GM12878 (cell line): ENCODE results near the gene CA10. TPM values are rescaled to one million over a fixed set of nuclear protein-coding genes. Genes with fewer than 3 reads are reported as not detected.

Source experiments
- ATAC-seq: fragments of 200-7000 bp; cut with Tn5 transposase; 3 replicates; pipeline ENCODE4 v1.9.1; 2020; ENCODE audit warnings: mild to moderate bottlenecking, moderate library complexity
- BruUV-seq: library from RNA; stranded (reverse); fragments of 400-500 nt; replicated peaks from 2 replicates; lab custom pipeline; 2021; lab: Mats Ljungman, UMichigan
- CTCF ChIA-PET: fragments of 300-600 bp; sonication (Branson Sonifier 250); formaldehyde crosslinking; extraction: SDS; loops from one replicate; lab custom pipeline; 2021; ENCODE audit warnings: inconsistent platforms; lab: Yijun Ruan, JAX
- POLR2A ChIA-PET: fragments of 350-600 bp; formaldehyde crosslinking; extraction: SDS; loops from one replicate; lab custom pipeline; 2021; ENCODE audit warnings: inconsistent platforms; lab: Charles Lee
- RAD21 ChIA-PET: fragments of 300-600 bp; sonication (Branson Sonifier 250); formaldehyde crosslinking; loops from one replicate; lab custom pipeline; 2023; ENCODE audit warnings: antibody characterized with exemption; ENCODE audit not compliant: unreplicated experiment; lab: Charles Lee
- SMC1A ChIA-PET: fragments of 300-600 bp; sonication (Branson Sonifier 250); formaldehyde crosslinking; loops from one replicate; lab custom pipeline; 2023; ENCODE audit not compliant: unreplicated experiment, uncharacterized antibody; lab: Charles Lee
- DNase-seq: peaks from one replicate; pipeline ENCODE4 v3.0.0-alpha.2; 2011; ENCODE audit warnings: low read depth, low spot score
- FAIRE-seq: peaks from 3 replicates; lab custom pipeline; 2011; peaks lifted over from hg19 to GRCh38; lab: Jason Lieb, UNC
- H2AFZ ChIP-seq: 2 replicates; pipeline ENCODE4 v1.6.0; 2011; ENCODE audit warnings: low read depth, low read length, control low read depth; ENCODE audit not compliant: control insufficient read depth
- H3K27ac ChIP-seq: 2 replicates; pipeline ENCODE4 v1.5.1; 2011; ENCODE audit warnings: control low read depth; ENCODE audit not compliant: control insufficient read depth, insufficient read depth
- H3K27me3 ChIP-seq, 2 experiments: replicated peaks in 1 of 2; 2 replicates each; pipeline versions ENCODE4 v1.6.0 to v1.6.1; 2011; ENCODE audit warnings: low read length in 1 of 2; ENCODE audit not compliant: control insufficient read depth in 2 of 2, insufficient read depth in 2 of 2
- H3K36me3 ChIP-seq, 2 experiments: 2 replicates each; pipeline ENCODE4 v1.5.1; 2011; ENCODE audit warnings: low read length in 1 of 2; ENCODE audit not compliant: control insufficient read depth in 2 of 2, insufficient read depth in 2 of 2
- H3K4me1 ChIP-seq: 2 replicates; pipeline ENCODE4 v1.6.1; 2011; ENCODE audit warnings: mild to moderate bottlenecking, low read length, moderate library complexity, mixed read lengths; ENCODE audit not compliant: control insufficient read depth, insufficient read depth
- H3K4me2 ChIP-seq: 2 replicates; pipeline ENCODE4 v1.6.0; 2011; ENCODE audit warnings: control low read depth; ENCODE audit not compliant: control insufficient read depth, insufficient read depth
- H3K4me3 ChIP-seq: fragments of 200-600 bp; sonication (generic); 2 replicates; pipeline ENCODE4 v1.5.1; 2016
- H3K79me2 ChIP-seq: 2 replicates; pipeline ENCODE4 v1.6.0; 2011; ENCODE audit warnings: low read length; ENCODE audit not compliant: control insufficient read depth, insufficient read depth
- H3K9ac ChIP-seq: 2 replicates; pipeline ENCODE4 v1.8.0; 2011; ENCODE audit warnings: low read length, control low read depth, mixed read lengths; ENCODE audit not compliant: control insufficient read depth, insufficient read depth
- H3K9me3 ChIP-seq: replicated peaks from 3 replicates; pipeline ENCODE4 v1.5.1; 2011; ENCODE audit warnings: mild to moderate bottlenecking, low read length; ENCODE audit not compliant: control insufficient read depth, insufficient read depth
- H4K20me1 ChIP-seq: 2 replicates; pipeline ENCODE4 v1.6.0; 2011; ENCODE audit not compliant: control insufficient read depth, insufficient read depth
- ATF7 ChIP-seq: fragments of 450-650 bp; IDR thresholded peaks from 2 replicates; pipeline ENCODE4 v1.6.1; 2016; ENCODE audit warnings: low read depth, mild to moderate bottlenecking
- BCL11A ChIP-seq: IDR thresholded peaks from 2 replicates; pipeline ENCODE4 v1.6.1; 2011; ENCODE audit warnings: low read depth, low read length
- BRCA1 ChIP-seq: IDR thresholded peaks from 2 replicates; pipeline ENCODE4 v1.6.1; 2011; ENCODE audit warnings: low read depth, low read length, improper control_type of control experiment
- CBX3 ChIP-seq: fragments of 200-600 bp; sonication (generic); IDR thresholded peaks from 2 replicates; pipeline ENCODE4 v1.6.1; 2016; ENCODE audit warnings: low read depth, borderline replicate concordance
- CEBPB ChIP-seq, 2 experiments: fragments of 150-350 bp in 1 of 2; IDR thresholded peaks; 2 replicates each; pipeline ENCODE4 v1.6.1; 2012 to 2014; ENCODE audit warnings: low read depth in 2 of 2, low read length in 2 of 2, borderline replicate concordance in 1 of 2, inconsistent platforms in 1 of 2
- FOXK2 ChIP-seq: fragments of 450-650 bp; IDR thresholded peaks from 2 replicates; pipeline ENCODE4 v1.6.1; 2017; ENCODE audit warnings: mild to moderate bottlenecking, moderate library complexity
- FOXM1 ChIP-seq: IDR thresholded peaks from 2 replicates; pipeline ENCODE4 v1.6.1; 2012; ENCODE audit warnings: low read depth, mild to moderate bottlenecking, inconsistent platforms, low read length, moderate library complexity
- HDAC6 ChIP-seq: fragments of 200-600 bp; sonication (generic); IDR thresholded peaks from one replicate; pipeline ENCODE4 v1.8.0; 2017; ENCODE audit warnings: antibody characterized with exemption; ENCODE audit not compliant: unreplicated experiment
- KDM1A ChIP-seq: fragments of 200-600 bp; sonication (generic); IDR thresholded peaks from 2 replicates; pipeline ENCODE4 v1.6.1; 2016; ENCODE audit warnings: borderline replicate concordance
- MXI1 ChIP-seq: fragments of 150-350 bp; IDR thresholded peaks from 2 replicates; pipeline ENCODE4 v1.6.1; 2011; ENCODE audit warnings: low read depth, mild to moderate bottlenecking, inconsistent platforms, low read length, improper control_type of control experiment
- PAX5 ChIP-seq: IDR thresholded peaks from 2 replicates; pipeline ENCODE4 v1.6.1; 2011; ENCODE audit warnings: low read depth, low read length, borderline replicate concordance
- STAT3 ChIP-seq: IDR thresholded peaks from 2 replicates; pipeline ENCODE4 v1.6.1; 2011; ENCODE audit warnings: low read depth, low read length, improper control_type of control experiment
- SUZ12 ChIP-seq: fragments of 200-600 bp; sonication (generic); IDR thresholded peaks from one replicate; pipeline ENCODE4 v1.6.1; 2018; ENCODE audit warnings: antibody characterized with exemption, mild to moderate bottlenecking; ENCODE audit not compliant: unreplicated experiment
- TCF7 ChIP-seq: IDR thresholded peaks from 2 replicates; pipeline ENCODE4 v1.6.1; 2014; ENCODE audit warnings: antibody characterized with exemption, borderline replicate concordance
- ZBED1 ChIP-seq: IDR thresholded peaks from 2 replicates; pipeline ENCODE4 v1.6.1; 2016; ENCODE audit warnings: borderline replicate concordance
- ZSCAN29 ChIP-seq: fragments of 450-650 bp; IDR thresholded peaks from 2 replicates; pipeline ENCODE4 v1.6.1; 2017; ENCODE audit warnings: mild to moderate bottlenecking, moderate library complexity
- WGBS: methylation state at CpG from one replicate; pipeline ENCODE4 v1.1.6; 2016; ENCODE audit warnings: low lambda C conversion rate; ENCODE audit not compliant: insufficient replicate concordance, insufficient coverage; ENCODE audit errors: missing lambda C conversion rate; 5-methylcytosine and 5-hydroxymethylcytosine counted together
- in situ Hi-C: fragments of 300-500 bp; cut with MboI; formaldehyde crosslinking; loops from 9 replicates; pipeline ENCODE4 v1.14.3; 2018; ENCODE audit warnings: mixed read lengths
- intact Hi-C: fragments of 100-400 bp; cut with micrococcal nuclease; formaldehyde crosslinking; loops from one replicate; pipeline ENCODE4 v1.14.2; 2022; ENCODE audit not compliant: unreplicated experiment
- polyA plus RNA-seq, 11 experiments: library from polyadenylated mRNA; depleted of rRNA in 4 of 11; unstranded in 6 of 11; stranded (reverse) in 5 of 11; fragments of >200 nt; fragmentation: Nextera tagmentation in 4 of 11; fragmentation: Illumina TruSeq in 1 of 11; extraction: Ambion mirVana in 4 of 11; extraction: Trizol in 1 of 11; gene quantifications; 1 replicate in 1 of 11; 2 replicates in 10 of 11; pipeline versions ENCODE4 v1.2.1 to v1.2.3, GENCODE V29; 2011 to 2016; ENCODE audit warnings: inconsistent platforms in 2 of 11, missing spikeins in 2 of 11, low read depth in 1 of 11
- total RNA-seq, 4 experiments: library from RNA; depleted of rRNA in 3 of 4; stranded (reverse); fragments of >200 nt in 3 of 4; fragmentation: Illumina TruSeq in 1 of 4; extraction: Trizol in 1 of 4; gene quantifications; 2 replicates each; pipeline versions ENCODE4 v1.2.1 to v1.2.3, GENCODE V29; 2013 to 2021
- TF ChIP-seq, protein P1 (sequence below): fragments of 450-650 bp; IDR thresholded peaks from 2 replicates; pipeline ENCODE4 v1.6.1; 2017; ENCODE audit warnings: mild to moderate bottlenecking

The CA10 gene
- total and polyA plus RNA-seq, 10 of the 15 experiments (the other 5 are each of a cell fraction or from before 2014, with no cell fraction given): not detected

DNA sequence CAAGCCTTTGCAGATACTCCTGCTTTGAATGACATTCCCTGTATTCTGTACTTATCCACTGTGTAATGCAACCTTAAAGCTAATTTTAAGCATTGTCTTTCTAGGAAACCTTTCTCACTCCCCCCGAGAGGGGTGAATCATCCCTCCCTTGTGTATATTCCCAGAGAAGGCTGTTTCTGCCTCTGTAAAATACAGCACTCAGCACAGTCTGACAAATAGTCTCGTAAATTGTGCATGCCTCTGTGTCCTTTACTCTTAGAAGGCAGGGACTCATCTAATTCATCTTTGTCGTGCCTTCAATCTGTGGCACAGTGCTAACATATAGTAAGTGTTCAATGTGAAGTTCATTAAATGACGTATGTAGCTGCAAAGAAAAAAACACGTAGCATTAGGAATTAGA is 200.7 kb downstream of the CA10 start:
- H3K79me2 ChIP-seq: no peaks in the 10 kb centered on the region
- no peak overlapping the region for H3K27ac ChIP-seq
- no peak overlapping the region for H3K4me3 ChIP-seq
- in situ Hi-C loops (no loop called here), intact Hi-C loops (no loop called here)
- H3K36me3 ChIP-seq: no peaks in the 10 kb centered on the region
- 22% methylated on average over 5 of the region's 5 CpGs for whole genome bisulfite sequencing
- ChIA-PET RAD21 (no interaction called here), CTCF (no interaction called here), POLR2A (no interaction called here), SMC1A (interaction anchor here (0.7 kb wide), 1 partner anchor 14 kb away, joined by 3 read pairs; no protein-coding TSS in a partner anchor)
- no peaks in the 10 kb centered on the region for H3K4me1 ChIP-seq
- H4K20me1 ChIP-seq: no peaks in the 10 kb centered on the region
- H3K9ac ChIP-seq: no peak overlapping the region
- H2AFZ ChIP-seq: no peak overlapping the region
- FAIRE-seq (no peak), ATAC-seq (no peak), DNase-seq (no peak)
- BruUV-seq: no TSS peak
- no peaks in the 10 kb centered on the region for H3K27me3 ChIP-seq
- H3K9me3 ChIP-seq: no peaks in the 10 kb centered on the region; the same call in 2 of the 3 replicates
- H3K4me2 ChIP-seq: no peak overlapping the region
- TF ChIP-seq PAX5 (no peak), STAT3 (no peak), BRCA1 (no peak)

DNA sequence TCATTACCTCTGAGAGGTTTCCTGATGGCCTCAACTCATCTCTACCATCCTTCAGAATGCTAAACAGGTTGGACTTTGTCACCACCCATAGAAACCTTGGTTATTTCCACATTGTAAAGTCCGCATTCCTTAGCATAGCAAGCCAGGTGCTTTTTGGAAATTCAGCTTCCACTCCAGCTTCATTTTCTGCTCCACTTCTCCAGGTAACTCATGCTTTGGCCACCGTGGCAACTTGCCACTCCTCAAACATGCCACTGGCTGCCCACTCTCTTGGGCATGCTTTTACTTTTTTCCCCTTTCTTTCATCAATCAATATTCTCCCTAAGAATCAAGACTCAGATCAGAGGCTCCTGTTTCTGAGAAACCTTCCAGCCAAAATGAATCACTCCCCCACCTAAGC is 203.3 kb downstream of the CA10 start:
- H3K9ac ChIP-seq: no peak overlapping the region
- no peaks in the 10 kb centered on the region for H3K27me3 ChIP-seq
- no peak for ATAC-seq
- no peak overlapping the region for H3K27ac ChIP-seq
- no peaks in the 10 kb centered on the region for H3K79me2 ChIP-seq
- ChIA-PET POLR2A (no interaction called here), SMC1A (no interaction called here), RAD21 (no interaction called here), CTCF (no interaction called here)
- H3K4me1 ChIP-seq: no peaks in the 10 kb centered on the region
- H3K4me3 ChIP-seq: no peak overlapping the region
- intact Hi-C loops: no loop called here
- no peak for FAIRE-seq
- H4K20me1 ChIP-seq: no peaks in the 10 kb centered on the region
- no peak for DNase-seq
- H3K9me3 ChIP-seq: no peaks in the 10 kb centered on the region
- H2AFZ ChIP-seq: no peak overlapping the region
- in situ Hi-C loops: no loop called here
- H3K4me2 ChIP-seq: no peak overlapping the region
- 0% methylated on average over 2 of the region's 2 CpGs for WGBS
- no TSS peak for BruUV-seq
- H3K36me3 ChIP-seq: no peaks in the 10 kb centered on the region
- TF ChIP-seq, protein P1, sequence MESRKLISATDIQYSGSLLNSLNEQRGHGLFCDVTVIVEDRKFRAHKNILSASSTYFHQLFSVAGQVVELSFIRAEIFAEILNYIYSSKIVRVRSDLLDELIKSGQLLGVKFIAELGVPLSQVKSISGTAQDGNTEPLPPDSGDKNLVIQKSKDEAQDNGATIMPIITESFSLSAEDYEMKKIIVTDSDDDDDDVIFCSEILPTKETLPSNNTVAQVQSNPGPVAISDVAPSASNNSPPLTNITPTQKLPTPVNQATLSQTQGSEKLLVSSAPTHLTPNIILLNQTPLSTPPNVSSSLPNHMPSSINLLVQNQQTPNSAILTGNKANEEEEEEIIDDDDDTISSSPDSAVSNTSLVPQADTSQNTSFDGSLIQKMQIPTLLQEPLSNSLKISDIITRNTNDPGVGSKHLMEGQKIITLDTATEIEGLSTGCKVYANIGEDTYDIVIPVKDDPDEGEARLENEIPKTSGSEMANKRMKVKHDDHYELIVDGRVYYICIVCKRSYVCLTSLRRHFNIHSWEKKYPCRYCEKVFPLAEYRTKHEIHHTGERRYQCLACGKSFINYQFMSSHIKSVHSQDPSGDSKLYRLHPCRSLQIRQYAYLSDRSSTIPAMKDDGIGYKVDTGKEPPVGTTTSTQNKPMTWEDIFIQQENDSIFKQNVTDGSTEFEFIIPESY: no peak
- TF ChIP-seq FOXM1: no peak
- TF ChIP-seq FOXK2: no peak
- TF ChIP-seq BCL11A: no peak
- no peak for TF ChIP-seq HDAC6
- TF ChIP-seq SUZ12: no peak
- TF ChIP-seq MXI1: no peak
- TF ChIP-seq KDM1A: no peak
- no peak for TF ChIP-seq ZSCAN29
- TF ChIP-seq ATF7: no peak
- TF ChIP-seq CBX3: no peak
- TF ChIP-seq CEBPB (IDR thresholded peaks at IDR 0.05; ENCODE audit: borderline replicate concordance in 1 of 2, low read depth in 2 of 2, low read length in 2 of 2): no peak
- no peak for TF ChIP-seq ZBED1
- TF ChIP-seq TCF7: no peak
